ENCODE data around the gene ZBTB4. TPM values are rescaled to one million over a fixed set of nuclear protein-coding genes. Genes with fewer than 3 reads are reported as not detected.

ZBTB4 gene
- total RNA-seq, 1 donor from 2014 or later = 31.2 TPM

GRCh38 chr17:7477392-7478275 is 1.8 kb downstream of the ZBTB4 start:
- Histone ChIP-seq H2AFZ (ENCODE audit: low read depth, low read length) (no peak overlapping the region), H3K79me2 (ENCODE audit: insufficient read depth, low read length) (peaks cover 70% of the 10 kb centered on the region), H3K4me3 (ENCODE audit: insufficient read depth, low read depth, low read length) (peak overlapping the region; percentile 69), H3K36me3 (ENCODE audit: insufficient read depth, low read length) (no peaks in the 10 kb centered on the region), H3K27ac (ENCODE audit: low read depth, low read length) (peak overlapping the region; percentile 67), H4K20me1 (ENCODE audit: insufficient read depth, low read length) (peaks cover 57% of the 10 kb centered on the region), H3K9me3 (ENCODE audit: insufficient read depth, low read depth, low read length) (no peaks in the 10 kb centered on the region), H3K27me3 (ENCODE audit: insufficient read depth, low read length) (no peaks in the 10 kb centered on the region), H3K9ac (ENCODE audit: low read length) (peak overlapping the region; percentile 93), H3K4me2 (ENCODE audit: low read length) (peak overlapping the region; percentile 94), H3K4me1 (ENCODE audit: insufficient read depth, low read length) (peaks cover 38% of the 10 kb centered on the region)
- TF ChIP-seq EZH2 (IDR thresholded peaks at IDR 0.05; ENCODE audit: insufficient read depth, low read length) (no peak), CTCF (IDR thresholded peaks at IDR 0.05; ENCODE audit: insufficient read depth, low read depth, low read length) (no peak)
- FAIRE-seq (no peak), DNase-seq (ENCODE audit: low read depth) (peak; percentile 85)
- H3K27me3 Mint-ChIP-seq (ENCODE audit: low read depth, unreplicated experiment) = no peaks in the 10 kb centered on the region
- peaks cover 36% of the 10 kb centered on the region for H3K4me1 Mint-ChIP-seq (ENCODE audit: low read depth, unreplicated experiment)
- H3K9me3 Mint-ChIP-seq (ENCODE audit: unreplicated experiment) = no peaks in the 10 kb centered on the region
- peak overlapping the region; percentile 42 for H3K27ac Mint-ChIP-seq (ENCODE audit: unreplicated experiment)
- peaks cover 3% of the 10 kb centered on the region for H3K36me3 Mint-ChIP-seq (ENCODE audit: low read depth, unreplicated experiment)
- peak overlapping the region; percentile 97 for H3K4me3 Mint-ChIP-seq (ENCODE audit: unreplicated experiment)

GRCh38 chr17:7476951-7477350 is 2.5 kb downstream of the ZBTB4 start:
- H3K4me1 Mint-ChIP-seq (ENCODE audit: low read depth, unreplicated experiment) = peaks cover 34% of the 10 kb centered on the region
- Histone ChIP-seq H3K27ac (ENCODE audit: low read depth, low read length) (peak overlapping the region; percentile 67), H3K4me1 (ENCODE audit: insufficient read depth, low read length) (peaks cover 38% of the 10 kb centered on the region), H3K27me3 (ENCODE audit: insufficient read depth, low read length) (no peaks in the 10 kb centered on the region), H3K9me3 (ENCODE audit: insufficient read depth, low read depth, low read length) (no peaks in the 10 kb centered on the region), H3K4me3 (ENCODE audit: insufficient read depth, low read depth, low read length) (no peak overlapping the region), H3K9ac (ENCODE audit: low read length) (peak overlapping the region; percentile 2), H2AFZ (ENCODE audit: low read depth, low read length) (no peak overlapping the region), H3K4me2 (ENCODE audit: low read length) (peak overlapping the region; percentile 94), H4K20me1 (ENCODE audit: insufficient read depth, low read length) (peaks cover 62% of the 10 kb centered on the region), H3K79me2 (ENCODE audit: insufficient read depth, low read length) (peaks cover 76% of the 10 kb centered on the region), H3K36me3 (ENCODE audit: insufficient read depth, low read length) (no peaks in the 10 kb centered on the region)
- H3K27me3 Mint-ChIP-seq (ENCODE audit: low read depth, unreplicated experiment) = no peaks in the 10 kb centered on the region
- peak overlapping the region; percentile 97 for H3K4me3 Mint-ChIP-seq (ENCODE audit: unreplicated experiment)
- no peak overlapping the region for H3K27ac Mint-ChIP-seq (ENCODE audit: unreplicated experiment)
- DNase-seq (ENCODE audit: low read depth) = no peak
- TF ChIP-seq EZH2 (IDR thresholded peaks at IDR 0.05; ENCODE audit: insufficient read depth, low read length) = no peak
- TF ChIP-seq CTCF (IDR thresholded peaks at IDR 0.05; ENCODE audit: insufficient read depth, low read depth, low read length) = no peak
- no peak for FAIRE-seq
- no peaks in the 10 kb centered on the region for H3K9me3 Mint-ChIP-seq (ENCODE audit: unreplicated experiment)
- H3K36me3 Mint-ChIP-seq (ENCODE audit: low read depth, unreplicated experiment) = peaks cover 3% of the 10 kb centered on the region

GRCh38 chr17:7476494-7476893 is 2.9 kb downstream of the ZBTB4 start:
- TF ChIP-seq EZH2 (IDR thresholded peaks at IDR 0.05; ENCODE audit: insufficient read depth, low read length) (no peak), CTCF (IDR thresholded peaks at IDR 0.05; ENCODE audit: insufficient read depth, low read depth, low read length) (no peak)
- peaks cover 81% of the 10 kb centered on the region for H3K79me2 ChIP-seq (ENCODE audit: insufficient read depth, low read length)
- Mint-ChIP-seq H3K4me3 (ENCODE audit: unreplicated experiment) (peak overlapping the region; percentile 69), H3K27ac (ENCODE audit: unreplicated experiment) (peak overlapping the region; percentile 36), H3K36me3 (ENCODE audit: low read depth, unreplicated experiment) (peaks cover 3% of the 10 kb centered on the region), H3K27me3 (ENCODE audit: low read depth, unreplicated experiment) (no peaks in the 10 kb centered on the region), H3K9me3 (ENCODE audit: unreplicated experiment) (no peaks in the 10 kb centered on the region), H3K4me1 (ENCODE audit: low read depth, unreplicated experiment) (peaks cover 31% of the 10 kb centered on the region)
- no peaks in the 10 kb centered on the region for H3K36me3 ChIP-seq (ENCODE audit: insufficient read depth, low read length)
- H3K9ac ChIP-seq (ENCODE audit: low read length) = peak overlapping the region; percentile 2
- no peaks in the 10 kb centered on the region for H3K9me3 ChIP-seq (ENCODE audit: insufficient read depth, low read depth, low read length)
- FAIRE-seq = no peak
- H4K20me1 ChIP-seq (ENCODE audit: insufficient read depth, low read length) = peaks cover 67% of the 10 kb centered on the region
- peak; percentile 57 for DNase-seq (ENCODE audit: low read depth)
- no peak overlapping the region for H3K4me3 ChIP-seq (ENCODE audit: insufficient read depth, low read depth, low read length)
- H2AFZ ChIP-seq (ENCODE audit: low read depth, low read length) = no peak overlapping the region
- H3K27me3 ChIP-seq (ENCODE audit: insufficient read depth, low read length) = no peaks in the 10 kb centered on the region
- H3K4me1 ChIP-seq (ENCODE audit: insufficient read depth, low read length) = peaks cover 38% of the 10 kb centered on the region
- H3K4me2 ChIP-seq (ENCODE audit: low read length) = peak overlapping the region; percentile 94
- peak overlapping the region; percentile 67 for H3K27ac ChIP-seq (ENCODE audit: low read depth, low read length)
